NOMO-1 treated with DMSO at 0.1 percent for 48 hours (cell line): ENCODE data around the gene ACKR2.

Source experiments
- DNase-seq: peaks from one replicate; lab custom pipeline; 2025; ENCODE audit not compliant: unreplicated experiment; lab: John Stamatoyannopoulos, UW

ACKR2 gene

GRCh38 chr3:42809202-42809601 is at the start of gene ACKR2:
ACKR2 (plus strand) TSS chr3:42809445; CDS start chr3:42864503, 55,058 bp downstream.
- no peak for DNase-seq

GRCh38 chr3:42762046-42762724 is 47.1 kb upstream of the ACKR2 start:
- DNase-seq: peak; percentile 96

GRCh38 chr3:42763021-42763420 is 46.2 kb upstream of the ACKR2 start:
- no peak for DNase-seq

GRCh38 chr3:42764115-42764514 is 45.1 kb upstream of the ACKR2 start:
- DNase-seq: no peak

- DNase-seq: peak; percentile 71
These were observed 44.5 kb upstream of the ACKR2 start for GRCh38 chr3:42764561-42765295.

- DNase-seq: no peak
These were observed 39.6 kb upstream of the ACKR2 start for GRCh38 chr3:42769477-42770131.

- no peak for DNase-seq
These were observed 38.0 kb upstream of the ACKR2 start for GRCh38 chr3:42771271-42771670.

- peak; percentile 95 for DNase-seq
These were observed 36.4 kb upstream of the ACKR2 start, which contains the start of gene CCDC13 for GRCh38 chr3:42772670-42773408. CCDC13 (minus strand) TSS chr3:42773253; CDS start chr3:42758345, 14,908 bp downstream.

GRCh38 chr3:42773409-42773751 is 35.9 kb upstream of the ACKR2 start:
- DNase-seq: no peak

- DNase-seq: no peak
These were observed 30.6 kb upstream of the ACKR2 start for GRCh38 chr3:42778644-42779043.

GRCh38 chr3:42780398-42780797 is 28.8 kb upstream of the ACKR2 start:
- no peak for DNase-seq

- DNase-seq: peak; percentile 52
These were observed 28.1 kb upstream of the ACKR2 start for GRCh38 chr3:42780892-42781700.

- no peak for DNase-seq
These were observed 23.0 kb upstream of the ACKR2 start for GRCh38 chr3:42786212-42786611.

- no peak for DNase-seq
These were observed 22.6 kb upstream of the ACKR2 start for GRCh38 chr3:42786631-42787030.

- no peak for DNase-seq
These were observed 18.5 kb upstream of the ACKR2 start for GRCh38 chr3:42790714-42791229.

- no peak for DNase-seq
These were observed 13.5 kb upstream of the ACKR2 start for GRCh38 chr3:42795621-42796181.

- DNase-seq: no peak
These were observed 12.8 kb upstream of the ACKR2 start for GRCh38 chr3:42796332-42796885.

GRCh38 chr3:42799376-42799775 is 9.9 kb upstream of the ACKR2 start:
- no peak for DNase-seq

- DNase-seq: peak; percentile 49
These were observed 9.0 kb upstream of the ACKR2 start for GRCh38 chr3:42800251-42800650.
